PC-9 (cell line): ENCODE results near the gene C10orf53.

Experiments used
- EZH2 ChIP-seq: fragments of 200-600 bp; sonication (generic); IDR thresholded peaks from 2 replicates; pipeline ENCODE4 v1.8.0; 2017; ENCODE audit warnings: antibody characterized with exemption, low read depth
- TF ChIP-seq, protein P1 (sequence below): fragments of 200-600 bp; sonication (generic); conservative IDR thresholded peaks from 2 replicates; pipeline ENCODE4 v1.6.1; 2017; ENCODE audit warnings: mixed run types, antibody characterized with exemption, mild to moderate bottlenecking, moderate library complexity

DNA sequence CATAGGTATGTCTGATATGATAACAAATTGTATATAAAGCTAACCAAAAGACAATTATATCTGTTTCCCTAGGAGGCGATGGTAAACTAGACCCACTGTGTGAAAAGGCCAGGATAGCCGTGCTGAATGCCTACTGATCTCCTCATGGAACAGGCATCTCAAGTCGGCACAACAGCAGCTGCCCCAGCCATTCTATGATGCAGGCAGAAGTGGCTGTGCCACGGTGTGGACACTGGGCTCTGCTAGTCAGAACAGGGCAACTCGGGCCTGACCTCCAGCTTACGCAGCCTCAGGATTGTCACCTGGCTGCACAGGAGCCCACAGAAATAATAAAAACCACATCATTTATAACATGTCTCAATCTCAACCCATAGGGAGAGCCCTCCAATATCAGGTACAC, 15.0 kb downstream of the C10orf53 start:
- TF ChIP-seq, protein P1, sequence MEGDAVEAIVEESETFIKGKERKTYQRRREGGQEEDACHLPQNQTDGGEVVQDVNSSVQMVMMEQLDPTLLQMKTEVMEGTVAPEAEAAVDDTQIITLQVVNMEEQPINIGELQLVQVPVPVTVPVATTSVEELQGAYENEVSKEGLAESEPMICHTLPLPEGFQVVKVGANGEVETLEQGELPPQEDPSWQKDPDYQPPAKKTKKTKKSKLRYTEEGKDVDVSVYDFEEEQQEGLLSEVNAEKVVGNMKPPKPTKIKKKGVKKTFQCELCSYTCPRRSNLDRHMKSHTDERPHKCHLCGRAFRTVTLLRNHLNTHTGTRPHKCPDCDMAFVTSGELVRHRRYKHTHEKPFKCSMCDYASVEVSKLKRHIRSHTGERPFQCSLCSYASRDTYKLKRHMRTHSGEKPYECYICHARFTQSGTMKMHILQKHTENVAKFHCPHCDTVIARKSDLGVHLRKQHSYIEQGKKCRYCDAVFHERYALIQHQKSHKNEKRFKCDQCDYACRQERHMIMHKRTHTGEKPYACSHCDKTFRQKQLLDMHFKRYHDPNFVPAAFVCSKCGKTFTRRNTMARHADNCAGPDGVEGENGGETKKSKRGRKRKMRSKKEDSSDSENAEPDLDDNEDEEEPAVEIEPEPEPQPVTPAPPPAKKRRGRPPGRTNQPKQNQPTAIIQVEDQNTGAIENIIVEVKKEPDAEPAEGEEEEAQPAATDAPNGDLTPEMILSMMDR = no peak
- TF ChIP-seq EZH2 = no peak
